Hepatic stellate cell (primary cell): Measurements from ENCODE around the gene FTO.
"Not testable (repeated sequence)": the region's sequence is repeated elsewhere in the genome, so short reads cannot be mapped to it uniquely, and the experiment has no call there.

ENCODE experiments used
- DNase-seq: peaks from one replicate; pipeline ENCODE4 v3.0.0; 2011; ENCODE audit warnings: low spot score

FTO gene

DNA sequence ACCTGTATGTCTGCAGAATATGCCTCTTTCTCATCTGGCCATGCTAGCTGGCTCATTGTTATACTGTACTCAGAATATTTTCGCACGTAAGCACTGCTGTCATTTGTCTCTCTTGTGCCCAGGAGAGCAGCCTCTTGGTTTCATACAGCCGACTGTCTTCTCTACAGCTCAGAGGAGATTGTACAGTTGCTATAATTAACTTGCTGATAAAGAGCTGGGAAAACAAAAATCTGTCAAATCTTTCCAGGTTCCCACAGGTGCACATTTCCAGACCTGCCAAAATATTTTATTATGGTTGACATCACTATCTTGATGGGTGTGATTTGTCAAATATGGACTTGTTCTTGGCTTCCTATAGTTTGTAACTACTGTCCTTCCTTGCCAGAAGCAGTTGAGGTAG lies 122.7 kb downstream of the FTO start:
- DNase-seq: no peak

DNA sequence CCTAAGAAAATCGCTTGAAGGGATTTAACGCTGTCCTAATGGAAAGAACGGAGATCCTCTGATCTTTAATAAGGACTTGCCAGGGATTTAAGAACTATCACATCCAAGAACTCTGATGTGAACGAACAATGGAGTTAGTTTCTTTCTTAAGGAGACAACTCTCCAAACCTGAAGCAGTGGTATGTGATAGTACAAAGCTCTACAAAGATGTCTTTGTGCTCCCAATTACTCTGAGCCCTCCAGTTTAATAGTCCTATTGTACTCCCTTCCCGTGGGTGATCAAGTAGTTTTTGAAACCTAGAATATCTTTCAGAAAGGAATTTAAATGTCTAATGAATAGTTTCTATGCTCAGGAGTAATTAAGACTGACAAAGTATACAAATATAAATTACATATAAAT lies 123.8 kb downstream of the FTO start:
- DNase-seq: no peak

DNA sequence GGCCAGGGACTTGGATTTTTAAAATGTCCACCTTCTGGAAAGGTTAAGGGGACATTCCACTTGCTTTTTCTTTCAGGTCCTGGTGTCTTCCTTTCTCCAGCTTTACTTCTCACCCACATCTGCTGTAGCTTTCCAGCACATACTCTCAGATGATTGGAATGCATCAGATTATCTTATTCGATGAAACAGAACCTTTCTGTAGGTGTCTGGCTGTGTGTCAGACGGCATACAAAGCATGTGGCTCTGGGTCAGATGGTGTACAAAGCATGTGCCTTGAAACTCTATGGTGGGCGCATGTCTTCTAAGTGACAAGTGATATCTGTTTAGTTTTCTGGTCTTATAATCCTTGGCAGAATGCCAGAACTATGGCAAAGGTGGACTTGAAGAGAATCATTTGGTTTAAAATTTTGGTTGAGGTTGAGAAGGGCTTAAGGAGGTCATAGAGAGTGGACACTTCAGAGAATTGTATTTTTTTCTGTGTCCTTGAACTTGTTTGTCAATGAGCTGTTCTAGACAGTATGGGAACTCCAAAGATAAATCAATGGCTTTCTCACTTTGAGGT lies 125.3 kb downstream of the FTO start:
- DNase-seq: peak; percentile 9

DNA sequence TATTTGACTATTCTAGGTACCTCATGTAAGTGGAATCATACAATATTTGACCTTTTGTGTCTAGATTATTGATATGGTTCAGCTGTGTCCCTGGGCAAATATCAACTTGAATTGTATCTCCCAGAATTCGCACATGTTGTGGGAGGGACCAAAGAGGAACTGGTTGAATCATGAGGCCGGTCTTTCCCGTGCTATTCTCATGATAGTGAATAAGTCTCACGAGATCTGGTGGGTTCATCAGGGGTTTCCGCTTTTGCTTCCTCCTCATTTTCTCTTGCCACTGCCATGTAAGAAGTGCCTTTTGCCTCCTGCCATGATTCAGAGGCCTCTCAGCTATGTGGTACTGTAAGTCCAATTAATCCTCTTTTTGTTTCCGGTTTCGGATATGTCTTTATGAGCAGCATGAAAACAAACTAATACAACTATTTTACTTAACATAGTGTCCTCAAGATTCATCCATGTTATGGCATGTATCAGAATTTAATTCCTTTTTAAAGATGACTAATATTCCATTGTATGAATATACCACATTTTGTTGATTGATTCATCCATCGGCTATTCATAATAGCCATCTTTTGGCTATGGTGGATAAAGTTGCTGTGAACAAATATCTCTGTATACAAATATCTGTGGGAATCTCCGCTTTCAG lies 129.1 kb downstream of the FTO start:
- DNase-seq: no peak

DNA sequence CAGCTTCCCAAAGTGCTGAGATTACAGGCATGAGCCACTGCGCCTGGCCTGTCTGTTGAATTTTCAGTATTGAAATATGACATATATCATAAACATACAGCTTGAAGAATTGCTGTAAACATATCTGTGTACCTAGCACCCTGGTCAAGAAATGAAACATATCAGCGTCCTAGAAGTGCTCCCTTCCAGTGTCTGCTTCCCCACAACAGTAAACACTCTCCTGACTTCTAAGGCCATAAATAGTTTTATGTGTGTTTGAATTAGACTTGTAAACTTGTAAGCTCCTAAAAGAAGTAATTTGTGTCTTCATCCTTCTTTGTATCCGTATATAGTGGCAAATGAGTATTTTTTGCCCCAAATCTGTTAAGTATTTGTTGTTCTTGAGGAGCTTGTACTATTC lies 132.2 kb downstream of the FTO start:
- no peak for DNase-seq

DNA sequence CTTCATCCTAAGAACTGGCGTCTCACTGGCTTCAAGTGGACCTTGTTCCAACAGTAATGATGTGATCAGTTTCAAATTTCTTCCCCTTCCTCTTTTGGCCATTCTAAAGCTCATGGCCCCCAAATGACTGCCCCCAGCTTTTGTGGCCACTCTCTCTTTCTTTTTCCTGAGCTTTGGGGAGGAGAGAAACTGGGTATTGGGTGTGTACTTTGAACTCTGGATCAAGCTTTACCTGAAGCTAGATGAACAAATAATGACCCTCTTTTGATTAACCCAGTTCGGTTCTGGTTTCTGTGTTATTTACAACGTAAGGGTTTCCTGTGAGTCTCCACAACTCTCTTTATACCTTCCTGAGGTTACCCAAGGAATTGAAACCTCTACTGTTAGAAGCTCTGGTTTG lies 132.7 kb downstream of the FTO start:
- no peak for DNase-seq

DNA sequence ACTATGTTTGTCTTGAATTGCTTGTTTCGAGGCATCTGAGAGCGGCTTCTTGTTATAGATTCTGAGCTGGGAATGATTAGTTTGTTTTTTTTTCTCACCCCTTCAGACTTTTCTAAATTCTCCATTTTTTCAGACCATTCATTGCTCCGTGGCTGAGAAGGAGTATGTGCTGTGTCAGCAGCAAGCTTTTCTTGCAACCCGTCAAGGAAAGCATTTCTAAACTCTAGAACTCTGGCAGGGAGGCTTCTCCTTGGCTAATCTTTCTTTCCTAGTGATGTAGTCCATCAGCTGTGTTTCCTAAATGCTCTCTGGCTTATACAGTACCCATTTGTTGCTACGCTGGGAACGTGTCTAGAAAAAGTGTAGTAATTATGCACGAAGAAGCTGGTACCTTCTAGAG lies 133.5 kb downstream of the FTO start:
- DNase-seq: no peak

DNA sequence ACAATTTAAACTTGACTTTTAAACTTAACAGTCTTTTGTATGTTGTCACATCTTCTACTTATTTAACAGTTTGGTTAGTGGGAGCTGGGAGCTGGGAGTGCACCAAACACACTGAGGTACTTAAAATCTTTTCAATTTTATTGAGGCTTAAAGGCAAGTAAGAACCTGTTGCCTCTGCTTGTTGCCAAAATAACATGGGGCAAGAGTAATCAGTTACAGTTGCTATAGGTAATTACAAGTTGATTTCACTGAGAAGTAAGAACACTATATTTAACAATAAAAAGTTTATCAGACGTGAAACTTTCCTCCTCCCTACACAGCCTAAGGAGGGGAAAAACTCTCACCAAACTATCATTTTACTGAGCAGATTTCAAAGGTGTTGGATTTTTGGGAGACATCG lies 135.2 kb downstream of the FTO start:
- no peak for DNase-seq

DNA sequence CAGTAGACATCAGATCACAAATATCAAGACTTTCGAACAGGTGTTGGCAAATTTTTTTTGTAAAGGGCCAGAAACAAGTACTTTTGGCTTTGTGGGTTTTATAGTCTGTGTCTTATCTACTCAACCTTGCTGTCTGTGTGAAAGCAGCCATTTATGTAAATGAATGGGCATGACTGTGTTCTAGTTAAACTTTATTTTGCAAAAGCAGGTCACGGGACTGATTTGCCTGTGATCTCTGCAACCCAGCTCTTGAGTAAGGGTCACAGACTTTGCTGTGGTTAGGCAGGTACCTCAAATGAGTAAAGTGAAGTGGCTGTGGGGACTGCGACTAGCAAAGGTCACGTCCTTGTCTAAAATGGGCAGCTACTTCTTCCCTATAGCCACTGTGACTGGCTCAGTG lies 136.5 kb downstream of the FTO start:
- no peak for DNase-seq

DNA sequence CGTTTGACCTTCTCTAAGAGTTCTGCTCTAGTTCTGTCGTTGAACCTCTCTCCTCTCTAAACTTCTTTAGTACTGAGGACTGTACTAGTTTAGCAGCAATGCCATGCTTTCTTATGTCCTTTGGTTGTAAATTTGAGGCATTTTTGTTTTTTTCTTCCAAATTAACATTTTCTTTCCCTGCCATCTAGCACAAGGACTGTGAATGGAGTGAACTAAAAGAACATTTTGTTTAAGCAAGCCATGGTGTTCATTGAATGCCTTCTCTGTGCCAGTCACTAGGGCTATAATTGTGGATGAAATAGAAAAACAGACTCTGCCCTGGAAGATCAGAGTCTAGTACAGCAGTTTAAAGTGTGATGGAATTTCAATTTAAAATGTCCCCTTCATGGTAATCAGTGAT lies 137.9 kb downstream of the FTO start:
- no peak for DNase-seq

DNA sequence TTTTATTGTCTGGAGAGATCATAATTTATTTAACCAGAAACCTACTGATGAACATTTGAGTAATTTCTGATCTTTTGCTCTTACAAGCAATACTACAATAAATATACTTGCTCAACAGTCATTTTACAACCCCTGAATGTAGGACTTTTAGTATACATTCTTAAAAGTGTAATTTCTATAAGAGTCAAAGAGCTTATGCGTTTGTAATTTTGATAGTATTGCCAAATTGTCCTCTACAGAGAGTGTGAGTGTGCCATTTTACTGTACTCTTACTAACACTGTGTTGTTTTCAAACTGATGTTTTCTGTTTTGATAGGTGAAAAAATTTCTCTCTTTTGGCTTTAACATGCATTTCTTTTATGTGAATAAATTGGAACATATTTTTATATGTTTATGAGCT lies 139.1 kb downstream of the FTO start:
- DNase-seq: no peak

DNA sequence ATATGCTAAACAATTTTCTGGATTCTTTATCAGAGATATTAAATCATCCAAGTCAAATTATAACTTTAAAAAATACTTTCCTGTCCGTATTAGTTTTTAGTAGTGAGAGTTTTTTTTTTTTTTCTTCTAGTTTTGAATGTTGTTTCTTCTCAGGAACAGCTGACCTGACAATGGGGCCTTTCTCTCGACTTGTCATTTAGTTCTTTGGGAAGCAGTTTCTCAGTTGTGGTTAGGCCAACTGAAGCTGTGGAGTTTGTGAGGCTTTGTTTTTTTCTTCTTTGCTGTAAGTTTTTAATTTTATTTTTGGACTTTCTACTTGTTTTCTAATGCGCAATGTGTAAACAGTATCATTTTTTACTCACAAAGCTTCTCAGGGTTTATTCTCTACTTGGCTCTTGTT lies 140.8 kb downstream of the FTO start:
- DNase-seq: no peak

DNA sequence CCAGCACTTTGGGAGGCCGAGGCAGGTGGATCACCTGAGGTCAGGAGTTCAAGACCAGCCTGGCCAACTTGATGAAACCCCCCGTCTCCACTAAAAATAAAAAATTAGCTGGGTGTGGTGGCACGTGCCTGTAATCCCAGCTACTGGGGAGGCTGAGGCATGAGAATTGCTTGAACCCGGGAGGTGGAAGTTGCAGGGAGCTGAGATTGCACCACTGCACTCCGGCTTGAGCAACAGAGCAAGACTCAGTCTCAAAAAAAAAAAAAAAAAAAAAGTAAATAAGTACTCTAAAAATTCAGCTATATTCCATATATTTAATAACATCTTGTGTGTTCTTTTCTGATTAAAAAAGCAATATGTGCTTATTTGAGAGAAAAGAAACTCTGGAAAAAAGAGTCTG lies 142.6 kb downstream of the FTO start:
- not testable (repeated sequence) for DNase-seq

DNA sequence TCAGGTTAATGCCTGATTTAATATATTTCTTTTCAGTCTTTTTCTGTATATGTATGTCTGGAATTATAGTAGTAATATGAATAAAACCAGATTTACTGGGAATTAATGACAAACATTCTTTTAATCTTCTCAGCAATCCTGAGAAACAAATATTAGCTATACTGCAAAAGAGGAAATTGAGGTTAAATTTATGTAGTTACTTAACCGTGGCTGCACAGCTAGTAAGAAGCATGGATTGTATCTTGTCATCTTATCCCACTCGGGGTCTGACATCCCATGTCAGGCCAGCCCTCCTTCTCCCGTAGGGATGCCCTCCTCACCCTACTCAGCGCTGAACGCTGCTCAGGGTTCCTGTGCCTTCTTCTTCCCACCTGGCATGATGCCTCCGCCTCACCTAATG lies 143.0 kb downstream of the FTO start:
- no peak for DNase-seq

DNA sequence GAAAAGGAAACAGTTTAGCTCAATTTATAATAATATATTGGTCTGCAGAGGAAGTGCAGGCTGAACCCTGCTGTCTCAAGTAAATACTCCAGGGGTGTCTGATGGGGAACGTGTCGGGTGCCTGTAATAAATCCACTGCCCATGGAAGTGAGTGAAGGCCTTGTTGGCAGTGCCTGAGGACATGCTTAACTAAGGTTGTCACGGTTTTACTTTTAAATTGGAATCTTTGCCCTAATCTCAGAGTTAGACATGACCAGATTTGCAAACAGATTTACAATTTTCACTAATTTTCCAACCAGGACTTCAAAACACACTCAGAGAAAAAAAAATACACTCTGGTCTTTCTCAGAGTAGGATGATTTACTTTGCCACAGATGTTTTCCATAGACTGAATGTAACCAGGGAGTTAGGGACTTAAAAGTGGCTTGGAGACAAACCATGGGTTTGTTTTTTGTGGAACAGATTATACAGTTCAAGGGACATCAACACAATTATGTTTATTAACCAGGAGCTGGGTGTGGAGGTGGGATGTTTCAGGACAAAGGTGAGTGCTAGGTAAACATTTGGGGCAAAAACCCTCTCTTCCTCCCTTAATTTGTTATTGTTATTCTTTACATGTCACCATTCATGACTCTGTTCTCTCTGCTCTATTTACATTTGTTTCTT lies 144.5 kb downstream of the FTO start:
- no peak for DNase-seq

DNA sequence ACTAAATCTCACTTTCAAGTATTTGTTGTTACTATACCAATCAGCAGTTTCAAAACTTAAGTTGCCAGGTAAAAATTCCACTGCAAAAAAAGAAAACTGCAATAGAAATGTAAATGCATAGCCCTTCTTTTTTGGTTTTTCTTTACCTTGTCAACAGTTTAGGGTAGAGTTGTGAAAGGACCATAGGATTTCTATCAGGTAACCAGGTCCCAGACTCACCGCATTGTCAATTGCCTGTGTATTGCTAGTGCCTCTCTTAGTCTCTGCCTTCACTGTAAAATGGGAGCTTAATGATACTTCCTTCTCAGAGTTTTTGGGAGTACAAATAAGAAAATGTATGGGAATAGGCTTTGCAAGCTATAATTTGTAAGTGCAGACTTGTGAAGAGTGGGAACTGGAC lies 145.0 kb downstream of the FTO start:
- no peak for DNase-seq

DNA sequence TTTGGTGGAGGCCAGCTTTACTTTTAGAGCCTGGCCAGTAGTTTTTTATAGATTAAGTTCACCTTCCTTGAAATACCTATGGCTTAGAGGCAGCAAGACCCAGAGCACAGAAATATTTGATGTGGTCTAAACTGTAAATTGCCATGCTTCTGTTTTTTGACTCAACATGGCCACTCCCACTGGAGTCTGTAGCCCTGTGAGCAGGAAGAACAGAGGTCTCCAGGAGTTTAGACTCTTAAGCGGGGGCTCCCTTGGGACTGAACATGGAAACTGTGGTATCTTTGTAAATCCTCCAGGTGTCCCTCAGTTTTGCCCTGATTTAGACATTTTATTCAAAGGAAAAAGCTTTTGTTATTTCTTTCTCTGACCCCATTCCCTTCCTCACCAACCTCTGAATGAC lies 145.6 kb downstream of the FTO start:
- DNase-seq: no peak

DNA sequence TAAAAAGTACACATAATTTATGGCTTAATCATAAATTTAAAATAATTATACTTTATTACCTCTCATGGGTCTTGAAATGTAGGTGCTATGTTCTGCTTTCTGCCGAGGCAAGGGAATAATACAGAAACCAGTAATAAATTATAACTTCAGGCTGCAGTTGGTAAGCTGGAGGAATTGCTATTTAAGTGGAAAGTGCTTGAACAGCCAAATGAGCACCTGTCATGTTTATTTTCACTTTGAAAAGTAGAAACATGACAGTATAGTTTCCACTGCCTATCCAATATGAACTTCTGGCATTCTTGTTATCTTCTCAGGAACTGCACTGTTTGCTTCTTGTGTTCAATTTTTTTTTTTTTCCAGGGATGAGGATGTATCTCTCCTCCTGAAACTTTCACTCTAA lies 146.0 kb downstream of the FTO start:
- no peak for DNase-seq

DNA sequence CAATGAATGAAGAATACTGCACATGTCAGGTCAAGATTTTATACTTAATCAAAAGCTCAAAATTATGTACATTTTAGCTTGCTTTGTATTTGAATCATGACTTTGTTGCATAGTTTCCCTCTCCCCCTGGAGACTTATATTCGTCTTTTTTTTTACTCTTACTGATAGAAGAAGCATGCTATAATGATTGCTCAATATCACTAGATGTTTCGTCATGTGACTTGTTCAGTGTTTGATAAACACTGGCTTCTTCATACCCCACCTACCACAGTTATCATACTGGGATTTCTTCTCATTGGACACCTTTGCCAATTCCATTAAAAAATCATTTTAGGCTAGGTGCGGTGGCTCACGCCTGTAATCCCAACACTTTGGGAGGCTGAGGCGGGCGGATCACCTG lies 148.7 kb downstream of the FTO start:
- DNase-seq: no peak

DNA sequence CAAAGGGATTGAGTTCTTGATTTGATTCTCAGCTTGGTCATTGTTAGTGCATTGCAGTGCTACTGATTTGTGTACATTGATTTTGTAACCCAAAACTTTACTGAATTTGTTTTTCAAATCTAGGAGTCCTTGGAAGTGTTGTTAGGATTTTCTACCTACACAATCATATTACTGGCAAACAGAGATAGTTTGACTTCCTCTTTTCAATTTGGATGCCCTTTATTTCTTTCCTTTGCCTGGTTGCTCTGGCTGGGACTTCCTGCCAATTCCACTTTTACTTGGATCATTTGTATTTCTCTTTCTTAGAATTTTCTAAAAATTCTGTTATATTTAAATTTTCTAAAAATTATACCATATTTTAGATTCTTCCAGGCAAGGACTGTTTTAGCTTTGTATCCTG lies 151.1 kb downstream of the FTO start:
- DNase-seq: no peak

DNA sequence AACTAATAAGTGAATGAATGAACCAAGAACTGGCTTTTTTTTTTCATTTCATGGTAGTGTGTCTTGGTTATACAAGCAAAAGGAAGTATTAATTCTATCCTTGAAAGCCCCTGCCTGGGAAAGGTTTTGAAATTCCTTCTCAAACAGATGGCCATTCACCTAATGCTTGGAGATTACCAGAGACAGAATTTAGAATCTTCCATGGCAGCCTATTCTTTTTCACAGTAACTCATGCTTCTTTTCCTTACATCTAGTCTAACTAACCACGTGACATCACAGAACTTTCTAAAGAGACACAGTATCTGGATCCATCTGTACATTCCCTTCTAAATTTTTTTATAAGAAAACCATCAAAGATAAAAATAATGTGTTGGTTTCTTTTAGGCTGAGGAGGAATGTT lies 151.6 kb downstream of the FTO start:
- DNase-seq: no peak

DNA sequence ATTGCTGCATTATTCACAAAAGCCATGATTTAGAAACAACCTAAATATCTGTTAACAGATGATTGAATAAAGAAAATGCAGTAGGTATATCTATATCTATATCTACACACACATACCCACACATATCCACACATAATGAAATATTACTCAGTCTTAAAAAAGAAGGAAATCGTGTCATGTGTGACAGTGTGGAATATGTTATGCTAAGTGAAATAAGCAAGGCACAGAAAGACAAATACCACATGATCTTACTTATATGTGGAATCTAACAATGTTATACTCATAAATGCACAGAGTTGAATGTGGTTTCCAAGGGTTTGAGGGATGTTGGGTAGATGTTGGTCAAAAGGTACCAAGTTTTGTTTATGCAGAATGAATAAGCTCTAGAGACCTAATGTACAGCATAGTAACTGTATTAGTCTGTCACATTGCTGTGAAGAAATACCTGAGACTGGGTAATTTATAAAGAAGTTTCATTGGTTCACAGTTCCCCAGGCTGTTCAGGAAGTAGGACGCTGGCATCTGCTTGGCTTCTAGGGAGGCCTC lies 156.1 kb downstream of the FTO start:
- DNase-seq: no peak

DNA sequence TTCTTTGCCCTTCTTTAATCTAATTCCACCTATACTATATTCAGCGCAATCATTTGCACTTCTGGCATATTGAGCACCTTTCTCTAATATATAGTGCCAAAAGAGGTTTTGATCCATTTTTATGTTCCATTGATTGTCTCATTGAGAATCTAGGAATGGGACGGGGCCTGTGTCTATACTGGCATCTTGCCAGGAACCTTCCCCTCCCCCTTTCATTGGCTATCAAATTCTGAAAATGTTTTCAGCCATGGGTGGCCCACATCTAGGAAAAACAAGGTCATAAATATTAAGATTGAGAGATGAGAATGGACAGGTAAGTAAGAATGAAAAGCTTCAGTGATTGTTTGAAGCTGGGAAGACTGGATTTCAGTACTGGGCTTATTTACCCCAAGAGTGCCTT lies 159.9 kb downstream of the FTO start:
- no peak for DNase-seq
